ENCODE data around the gene GNAT1.
A peak's percentile ranks its signal among the peaks of the same experiment; 100 is the strongest.
"Not testable (repeated sequence)": the region's sequence is repeated elsewhere in the genome, so short reads cannot be mapped to it uniquely, and the experiment has no call there.

The GNAT1 gene

DNA sequence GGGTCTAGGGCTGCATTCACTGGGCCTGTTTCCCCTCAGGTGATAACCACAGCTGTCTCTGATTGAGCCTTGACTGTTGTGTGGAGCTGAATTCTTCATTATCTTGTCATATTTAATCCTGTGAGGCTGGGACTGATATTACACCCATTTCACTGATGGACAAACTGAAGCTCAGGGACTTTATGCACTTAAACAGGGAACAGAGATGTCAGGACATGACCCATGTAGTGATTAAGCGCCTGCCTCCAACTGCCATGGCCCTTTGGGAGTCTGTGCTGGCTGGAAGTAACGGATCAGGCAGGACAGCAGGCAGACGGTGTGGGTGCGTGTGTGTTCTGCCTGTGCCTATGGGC is 52.1 kb downstream of the GNAT1 start:
- no peak overlapping the region for H3K4me3 ChIP-seq (replicated peaks; ENCODE audit: low read depth, low read length)
- no peak for DNase-seq (ENCODE audit: extremely low read depth, low read depth)
- TF ChIP-seq, protein P1, sequence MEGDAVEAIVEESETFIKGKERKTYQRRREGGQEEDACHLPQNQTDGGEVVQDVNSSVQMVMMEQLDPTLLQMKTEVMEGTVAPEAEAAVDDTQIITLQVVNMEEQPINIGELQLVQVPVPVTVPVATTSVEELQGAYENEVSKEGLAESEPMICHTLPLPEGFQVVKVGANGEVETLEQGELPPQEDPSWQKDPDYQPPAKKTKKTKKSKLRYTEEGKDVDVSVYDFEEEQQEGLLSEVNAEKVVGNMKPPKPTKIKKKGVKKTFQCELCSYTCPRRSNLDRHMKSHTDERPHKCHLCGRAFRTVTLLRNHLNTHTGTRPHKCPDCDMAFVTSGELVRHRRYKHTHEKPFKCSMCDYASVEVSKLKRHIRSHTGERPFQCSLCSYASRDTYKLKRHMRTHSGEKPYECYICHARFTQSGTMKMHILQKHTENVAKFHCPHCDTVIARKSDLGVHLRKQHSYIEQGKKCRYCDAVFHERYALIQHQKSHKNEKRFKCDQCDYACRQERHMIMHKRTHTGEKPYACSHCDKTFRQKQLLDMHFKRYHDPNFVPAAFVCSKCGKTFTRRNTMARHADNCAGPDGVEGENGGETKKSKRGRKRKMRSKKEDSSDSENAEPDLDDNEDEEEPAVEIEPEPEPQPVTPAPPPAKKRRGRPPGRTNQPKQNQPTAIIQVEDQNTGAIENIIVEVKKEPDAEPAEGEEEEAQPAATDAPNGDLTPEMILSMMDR (IDR thresholded peaks at IDR 0.05; ENCODE audit: low read depth, low read length, missing control alignments): no peak

DNA sequence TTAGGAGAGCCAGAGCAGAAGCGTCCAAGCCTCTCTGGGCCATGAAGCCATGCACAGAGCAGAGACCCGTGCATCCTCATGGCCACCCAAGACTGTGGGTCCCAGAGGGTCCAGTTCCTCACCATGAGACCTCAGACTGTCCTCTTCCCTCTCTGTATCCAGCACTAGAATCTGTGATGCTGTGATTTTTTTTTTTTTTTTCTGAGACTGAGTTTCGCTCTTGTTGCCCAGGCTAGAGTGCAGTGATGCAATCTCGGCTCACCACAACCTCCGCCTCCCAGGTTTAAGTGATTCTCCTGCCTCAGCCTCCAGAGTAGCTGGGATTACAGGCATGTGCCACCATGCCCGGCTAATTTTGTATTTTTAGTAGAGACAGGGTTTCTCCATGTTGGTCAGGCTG is 53.4 kb downstream of the GNAT1 start:
- not testable (repeated sequence) for H3K4me3 ChIP-seq (replicated peaks; ENCODE audit: low read depth, low read length); DNase-seq (ENCODE audit: extremely low read depth, low read depth)

DNA sequence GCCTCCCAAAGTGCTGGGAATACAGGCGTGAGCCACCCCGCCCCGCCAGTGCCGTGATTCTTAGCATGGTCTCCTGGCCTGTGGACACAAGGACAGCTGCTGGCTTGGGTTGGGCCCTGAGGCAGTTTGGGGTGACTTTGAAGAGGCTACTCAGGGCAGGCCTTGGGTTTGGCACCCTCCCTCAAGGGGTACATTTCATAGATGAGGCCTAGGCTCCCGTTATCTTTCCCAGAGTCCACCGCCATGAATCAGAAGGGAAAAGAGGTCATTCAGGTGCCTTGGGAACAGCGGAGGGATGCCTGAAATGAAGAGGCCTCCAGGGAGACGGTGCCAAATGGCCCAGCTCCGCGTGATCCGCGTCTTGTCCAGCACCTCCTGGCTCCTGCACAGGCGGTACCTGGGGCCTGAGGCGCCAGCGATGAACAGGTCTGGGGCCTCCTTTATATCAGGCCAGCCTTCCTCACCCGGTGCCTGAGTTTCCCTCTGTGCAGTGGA is 53.9 kb downstream of the GNAT1 start:
- no peak for DNase-seq (ENCODE audit: extremely low read depth, low read depth)
- TF ChIP-seq, protein P1 (IDR thresholded peaks at IDR 0.05; ENCODE audit: low read depth, low read length, missing control alignments): no peak
- peak overlapping the region; percentile 30; the same call in 1 of the 2 replicates for H3K4me3 ChIP-seq (replicated peaks; ENCODE audit: low read depth, low read length)

DNA sequence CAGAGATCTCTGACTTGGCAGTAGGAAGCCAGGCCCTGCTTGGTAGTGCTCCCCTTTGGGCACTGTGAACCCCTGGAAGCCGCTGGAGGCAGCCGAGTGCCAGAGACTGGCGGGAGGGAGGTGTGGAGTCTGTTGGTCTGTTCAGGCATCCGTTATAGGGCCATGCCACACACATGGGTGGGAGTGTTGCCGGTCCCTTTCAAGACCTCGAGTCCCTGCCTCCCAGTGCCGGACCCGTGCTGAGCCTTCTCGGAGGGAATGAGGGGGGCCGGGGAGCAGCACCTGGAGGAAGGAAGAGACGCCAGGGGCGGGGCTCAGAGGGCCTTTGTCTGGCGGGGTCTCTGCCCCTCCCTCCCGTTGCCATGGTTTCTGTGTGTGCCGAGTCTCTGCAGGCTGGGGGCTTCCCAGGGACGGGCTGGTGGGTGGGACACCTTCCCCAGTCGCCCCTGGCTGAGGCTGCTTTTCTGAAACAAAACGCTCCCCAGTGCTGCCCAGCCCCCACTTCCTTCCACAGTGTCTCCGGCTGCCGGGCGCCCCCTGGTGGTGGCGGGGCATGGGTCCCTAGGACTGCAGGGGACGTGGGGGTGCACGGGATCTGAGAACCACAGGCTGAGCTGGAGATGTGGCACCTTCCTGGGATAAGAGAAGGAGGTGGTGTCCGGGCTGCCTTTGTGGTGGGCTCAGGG is 54.6 kb downstream of the GNAT1 start:
- peak overlapping the region; percentile 30 for H3K4me3 ChIP-seq (replicated peaks; ENCODE audit: low read depth, low read length)
- TF ChIP-seq, protein P1 (IDR thresholded peaks at IDR 0.05; ENCODE audit: low read depth, low read length, missing control alignments): peak; percentile 98
- no peak for DNase-seq (ENCODE audit: extremely low read depth, low read depth)

DNA sequence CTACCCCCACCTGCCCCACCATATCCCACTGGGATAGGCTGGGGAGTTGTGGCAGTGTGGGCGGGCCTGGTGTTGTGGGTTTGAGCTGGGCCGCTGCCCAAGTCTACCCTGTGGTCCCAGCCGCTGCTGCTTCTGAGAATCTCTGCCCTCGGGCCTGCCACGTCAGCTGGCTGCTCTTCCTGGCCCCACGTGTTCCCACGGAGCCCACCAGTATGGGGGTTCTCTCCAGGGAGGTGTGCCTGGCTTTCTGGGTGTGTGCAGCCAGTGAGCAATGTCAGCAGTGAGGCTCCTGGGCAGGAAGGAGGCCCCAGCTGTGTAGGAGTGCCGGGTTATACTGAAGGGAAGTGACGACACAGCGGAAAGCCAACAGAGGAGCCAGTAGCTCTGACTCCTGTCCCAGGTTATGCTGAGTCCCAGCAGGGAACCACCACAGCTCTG is 55.1 kb downstream of the GNAT1 start:
- peak; percentile 83 for DNase-seq (ENCODE audit: extremely low read depth, low read depth)

More for the DNA sequence above, 55.1 kb downstream of the GNAT1 start:
- no peak overlapping the region for H3K4me3 ChIP-seq (replicated peaks; ENCODE audit: low read depth, low read length)
- TF ChIP-seq, protein P1 (IDR thresholded peaks at IDR 0.05; ENCODE audit: low read depth, low read length, missing control alignments): no peak
